Right lobe of liver (tissue), 6 donors: ENCODE results near the gene POLR2C. TPM values are rescaled to one million over a fixed set of nuclear protein-coding genes. Genes with fewer than 3 reads are reported as not detected.

Source experiments
- ATAC-seq, 4 donors: fragments of 200-7000 bp; cut with Tn5 transposase; one replicate each; pipeline ENCODE4 v1.9.1; 2020; ENCODE audit warnings: mild to moderate bottlenecking in 4 of 4, moderate library complexity in 4 of 4
- DNase-seq, 3 donors: peaks; one replicate each; pipeline ENCODE4 v3.0.0-alpha.2; 2020
- H3K27ac ChIP-seq, 3 donors: fragments of 200-600 bp; one replicate each; pipeline ENCODE4 v1.8.0; 2022
- H3K27me3 ChIP-seq, 2 donors: fragments of 200-600 bp; one replicate each; pipeline ENCODE4 v1.8.0; 2022
- H3K36me3 ChIP-seq, 4 donors: fragments of 200-600 bp; sonication (generic) in 1 of 4; one replicate each; pipeline versions ENCODE4 v1.5.1 to v1.8.0; 2017 to 2022; ENCODE audit warnings: control low read depth in 1 of 4
- H3K4me1 ChIP-seq, 4 donors: fragments of 200-600 bp; sonication (generic) in 1 of 4; one replicate each; pipeline versions ENCODE4 v1.5.1 to v1.8.0; 2017 to 2022; ENCODE audit warnings: control low read depth in 1 of 4
- H3K4me3 ChIP-seq, 3 donors: fragments of 200-600 bp; one replicate each; pipeline ENCODE4 v1.8.0; 2022
- H3K9me3 ChIP-seq, 4 donors: fragments of 200-600 bp; sonication (generic) in 1 of 4; one replicate each; pipeline versions ENCODE4 v1.5.1 to v1.8.0; 2017 to 2022; ENCODE audit warnings: control low read depth in 1 of 4
- CTCF ChIP-seq, 4 donors: fragments of 200-600 bp in 3 of 4; fragments of 450-650 bp in 1 of 4; IDR thresholded peaks; one replicate each; pipeline versions ENCODE4 v1.5.1 to v1.8.0; 2016 to 2022; ENCODE audit warnings: antibody characterized with exemption in 4 of 4, mild to moderate bottlenecking in 2 of 4
- POLR2A ChIP-seq: fragments of 450-650 bp; IDR thresholded peaks from one replicate; pipeline ENCODE4 v1.6.1; 2017; ENCODE audit warnings: antibody characterized with exemption, mild to moderate bottlenecking
- WGBS: methylation state at CpG from one replicate; pipeline ENCODE4 v1.1.6; 2018; ENCODE audit warnings: low coverage, low lambda C conversion rate; ENCODE audit not compliant: insufficient coverage; ENCODE audit errors: missing lambda C conversion rate; 5-methylcytosine and 5-hydroxymethylcytosine counted together
- intact Hi-C, 2 donors: fragments of 100-400 bp; cut with DNase I; formaldehyde crosslinking; loops; one replicate each; pipeline versions ENCODE4 v1.11.2 to v1.14.1; 2022
- total RNA-seq, 6 experiments: library from RNA; depleted of rRNA in 2 of 6; stranded (reverse); fragments of >200 nt in 2 of 6; fragmentation: NEBNext Ultra II Directional in 3 of 6; extraction: Animal tissue kit (Norgen Biotek cat#: 25700) in 3 of 6; gene quantifications; one replicate each; pipeline versions ENCODE4 v1.1.0 to v1.2.4, GENCODE V29; 2016 to 2023
- donor health status: DM: no; HTN: yes; CAD: no.
- donor health status: DM: no; HTN: no; CAD: no.
- donor health status: DM: no; HTN: no; CAD: no.
- donor health status: DM: no; HTN: yes; CAD: no.
- donor health status: DM: no; HTN: yes; CAD: no.

Gene POLR2C
- total RNA-seq, 6 experiments from 2014 or later, result 27.7 to 70.2 (median 35.4) TPM

- no peak for TF ChIP-seq CTCF (IDR thresholded peaks at IDR 0.05)
- TF ChIP-seq POLR2A, result no peak
- intact Hi-C loops, result loop anchor here in 1 of 2 donors (10.0 kb wide), 1 partner anchor 87 kb away; no protein-coding TSS in a partner anchor
- peaks cover 3 to 43% (median 31%) of the 10 kb centered on the region in 4 donors for H3K36me3 ChIP-seq
- no peak overlapping the region for H3K27ac ChIP-seq
- DNase-seq (no peak), ATAC-seq (no peak)
- peaks cover 0 to 1% (median 0%) of the 10 kb centered on the region in 4 donors for H3K4me1 ChIP-seq
- no peak overlapping the region for H3K4me3 ChIP-seq
- no peaks in the 10 kb centered on the region for H3K27me3 ChIP-seq
- WGBS, result 96% methylated on average over 3 of the region's 8 CpGs
- no peaks in the 10 kb centered on the region for H3K9me3 ChIP-seq
Measured at GRCh38 chr16:57427307-57427706, 35.2 kb upstream of the POLR2C start.

GRCh38 chr16:57427824-57428223, 34.7 kb upstream of the POLR2C start:
- intact Hi-C loops, result loop anchor here in 1 of 2 donors (10.0 kb wide), 1 partner anchor 87 kb away; no protein-coding TSS in a partner anchor
- no peaks in the 10 kb centered on the region for H3K27me3 ChIP-seq
- no peak overlapping the region for H3K4me3 ChIP-seq
- TF ChIP-seq CTCF (IDR thresholded peaks at IDR 0.05) (no peak), POLR2A (no peak)
- no peak overlapping the region for H3K27ac ChIP-seq
- DNase-seq (no peak), ATAC-seq (peak in 1 of 4 donors; percentile 47)
- no peaks in the 10 kb centered on the region for H3K9me3 ChIP-seq
- peaks cover 0 to 7% (median 0%) of the 10 kb centered on the region in 4 donors for H3K4me1 ChIP-seq
- H3K36me3 ChIP-seq, result peaks cover 3 to 48% (median 33%) of the 10 kb centered on the region in 4 donors

DNA sequence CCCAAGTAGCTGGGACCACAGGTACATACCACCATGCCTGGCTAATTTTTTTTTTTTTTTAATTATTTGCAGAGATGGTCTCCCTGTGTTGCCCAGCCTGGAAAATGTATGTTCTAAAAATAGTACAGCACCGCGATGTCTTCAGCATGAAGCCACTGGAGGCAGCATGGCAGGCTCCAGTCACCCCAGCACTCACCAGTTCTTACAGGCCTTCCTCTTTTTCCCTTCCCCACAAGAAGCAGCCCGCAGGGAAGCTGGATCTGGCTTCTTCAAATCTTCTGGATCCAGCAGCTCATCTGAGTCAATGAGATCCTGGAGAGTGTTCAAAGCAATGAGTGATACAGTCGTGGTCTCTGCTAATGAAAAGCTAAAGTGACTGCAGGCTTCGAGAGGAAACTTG, 31.5 kb upstream of the POLR2C start:
- TF ChIP-seq POLR2A (no peak), CTCF (IDR thresholded peaks at IDR 0.05) (no peak)
- peaks cover 3 to 79% (median 54%) of the 10 kb centered on the region in 4 donors for H3K36me3 ChIP-seq
- H3K27ac ChIP-seq, result no peak overlapping the region
- WGBS, result 73% methylated on average over 3 of the region's 5 CpGs
- intact Hi-C loops, result no loop called here
- peaks cover 0 to 9% (median 0%) of the 10 kb centered on the region in 4 donors for H3K4me1 ChIP-seq
- no peak for ATAC-seq
- H3K9me3 ChIP-seq, result no peaks in the 10 kb centered on the region
- no peak overlapping the region for H3K4me3 ChIP-seq
- H3K27me3 ChIP-seq, result no peaks in the 10 kb centered on the region
- DNase-seq, result no peak

DNA sequence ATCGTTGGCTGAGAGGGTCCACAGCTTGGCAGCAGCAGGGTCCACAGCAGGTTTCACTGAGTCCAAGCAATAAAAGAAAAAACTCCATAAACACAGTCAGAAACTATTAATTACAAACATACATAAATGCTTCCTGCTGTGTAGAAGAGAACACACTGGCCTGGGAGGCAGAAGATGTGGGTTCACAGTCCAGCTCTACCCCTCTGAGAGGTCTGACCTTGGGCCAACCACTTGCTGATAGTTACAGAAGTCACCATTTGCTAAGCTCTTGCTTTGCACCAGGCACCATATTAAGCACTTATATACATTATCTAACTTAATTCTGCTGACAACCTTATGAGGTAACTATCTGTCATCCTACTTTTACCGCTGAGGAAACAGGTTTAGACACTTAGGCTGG, 30.0 kb upstream of the POLR2C start:
- peaks cover 3 to 91% (median 57%) of the 10 kb centered on the region in 4 donors for H3K36me3 ChIP-seq
- no peaks in the 10 kb centered on the region for H3K9me3 ChIP-seq
- H3K27ac ChIP-seq, result no peak overlapping the region
- DNase-seq, result no peak
- 80% methylated on average over 2 of the region's 2 CpGs for WGBS
- H3K27me3 ChIP-seq, result no peaks in the 10 kb centered on the region
- peaks cover 0 to 9% (median 0%) of the 10 kb centered on the region in 4 donors for H3K4me1 ChIP-seq
- no peak for TF ChIP-seq CTCF (IDR thresholded peaks at IDR 0.05)
- no peak for TF ChIP-seq POLR2A
- intact Hi-C loops, result no loop called here
- peak in 3 of 4 donors; percentile 45 to 75 (median 62) for ATAC-seq
- no peak overlapping the region for H3K4me3 ChIP-seq

GRCh38 chr16:57432989-57433388, 29.5 kb upstream of the POLR2C start:
- no peak for ATAC-seq

More at GRCh38 chr16:57432989-57433388, 29.5 kb upstream of the POLR2C start:
- intact Hi-C loops, result no loop called here
- peaks cover 0 to 9% (median 0%) of the 10 kb centered on the region in 4 donors for H3K4me1 ChIP-seq
- no peak for DNase-seq
- H3K27me3 ChIP-seq, result no peaks in the 10 kb centered on the region
- H3K9me3 ChIP-seq, result no peaks in the 10 kb centered on the region
- TF ChIP-seq CTCF (IDR thresholded peaks at IDR 0.05), result no peak
- no peak for TF ChIP-seq POLR2A
- peaks cover 3 to 93% (median 57%) of the 10 kb centered on the region in 4 donors for H3K36me3 ChIP-seq
- WGBS, result 93% methylated on average over 3 of the region's 3 CpGs
- H3K4me3 ChIP-seq, result no peak overlapping the region
- no peak overlapping the region for H3K27ac ChIP-seq
